Vagina (tissue), 2 donors: ENCODE data around the gene NFATC3. TPM values are rescaled to one million over a fixed set of nuclear protein-coding genes. Genes with fewer than 3 reads are reported as not detected.

Experiments
- DNase-seq, 2 donors: peaks; one replicate each; pipeline ENCODE4 v3.0.0-alpha.2; 2017; ENCODE audit errors: extremely low spot score in 2 of 2
- H3K27ac ChIP-seq: fragments of 200-600 bp; sonication (generic); one replicate; pipeline ENCODE4 v1.5.1; 2019
- H3K27me3 ChIP-seq: fragments of 200-600 bp; sonication (generic); one replicate; pipeline ENCODE4 v1.5.1; 2019
- H3K36me3 ChIP-seq, 2 donors: fragments of 200-600 bp; sonication (generic); one replicate each; pipeline ENCODE4 v1.5.1; 2017 to 2019
- H3K4me1 ChIP-seq: fragments of 200-600 bp; sonication (generic); one replicate; pipeline ENCODE4 v1.5.1; 2019
- H3K4me3 ChIP-seq, 2 donors: fragments of 200-600 bp; sonication (generic); 1 replicate in 1 of 2; 2 replicates in 1 of 2; pipeline ENCODE4 v1.5.1; 2016 to 2019
- H3K9me3 ChIP-seq: fragments of 200-600 bp; sonication (generic); one replicate; pipeline ENCODE4 v1.5.1; 2019
- POLR2A ChIP-seq, 2 donors: fragments of 450-650 bp; IDR thresholded peaks; one replicate each; pipeline ENCODE4 v1.6.1; 2017; ENCODE audit warnings: antibody characterized with exemption in 2 of 2, mild to moderate bottlenecking in 2 of 2, moderate library complexity in 2 of 2
- POLR2AphosphoS5 ChIP-seq, 2 donors: sonication (generic); formaldehyde crosslinking; IDR thresholded peaks; one replicate each; pipeline ENCODE4 v1.9.0; 2017; ENCODE audit warnings: antibody characterized with exemption in 2 of 2, mild to moderate bottlenecking in 2 of 2, low read depth in 1 of 2; ENCODE audit not compliant: insufficient read depth in 1 of 2
- intact Hi-C: fragments of 100-400 bp; cut with DNase I; formaldehyde crosslinking; loops from one replicate; pipeline ENCODE4 v1.15.1; 2023
- total RNA-seq: library from RNA; depleted of rRNA; stranded (reverse); fragments of >200 nt; gene quantifications from one replicate; pipeline ENCODE4 v1.2.3, GENCODE V29; 2016
- TF ChIP-seq, protein P1 (sequence below), 3 experiments: fragments of 450-650 bp in 2 of 3; fragments of 200-600 bp in 1 of 3; sonication (generic) in 1 of 3; IDR thresholded peaks; one replicate each; pipeline ENCODE4 v1.5.1; 2017 to 2019; ENCODE audit warnings: antibody characterized with exemption in 3 of 3, mild to moderate bottlenecking in 2 of 3, moderate library complexity in 2 of 3

The NFATC3 gene
- total RNA-seq, 1 donor from 2014 or later = 51.8 TPM

DNA sequence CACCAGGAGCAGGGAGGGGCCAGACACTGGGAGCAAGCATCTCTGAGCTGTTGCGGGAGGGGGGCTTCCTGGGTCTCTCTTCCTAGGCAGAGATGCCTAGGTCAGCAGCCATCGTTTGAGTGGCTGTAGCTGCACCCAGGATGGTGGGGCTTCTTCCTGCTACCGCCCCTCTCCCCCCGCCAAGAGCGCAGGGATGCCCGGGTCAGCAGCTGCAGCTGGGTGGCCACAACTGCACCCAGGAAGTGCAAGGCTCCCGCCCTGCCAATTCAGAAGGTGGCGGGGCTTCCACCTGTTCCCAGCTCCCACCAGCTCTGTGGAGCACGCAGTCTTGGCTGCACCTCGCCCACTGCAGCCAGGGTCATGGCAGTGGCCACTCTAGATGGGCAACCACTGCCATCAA lies 103.0 kb downstream of the NFATC3 start:
- no peak for TF ChIP-seq POLR2AphosphoS5 (IDR thresholded peaks at IDR 0.05; ENCODE audit: insufficient read depth in 1 of 2, low read depth in 1 of 2)
- no peak for TF ChIP-seq POLR2A (IDR thresholded peaks at IDR 0.05)
- TF ChIP-seq, protein P1, sequence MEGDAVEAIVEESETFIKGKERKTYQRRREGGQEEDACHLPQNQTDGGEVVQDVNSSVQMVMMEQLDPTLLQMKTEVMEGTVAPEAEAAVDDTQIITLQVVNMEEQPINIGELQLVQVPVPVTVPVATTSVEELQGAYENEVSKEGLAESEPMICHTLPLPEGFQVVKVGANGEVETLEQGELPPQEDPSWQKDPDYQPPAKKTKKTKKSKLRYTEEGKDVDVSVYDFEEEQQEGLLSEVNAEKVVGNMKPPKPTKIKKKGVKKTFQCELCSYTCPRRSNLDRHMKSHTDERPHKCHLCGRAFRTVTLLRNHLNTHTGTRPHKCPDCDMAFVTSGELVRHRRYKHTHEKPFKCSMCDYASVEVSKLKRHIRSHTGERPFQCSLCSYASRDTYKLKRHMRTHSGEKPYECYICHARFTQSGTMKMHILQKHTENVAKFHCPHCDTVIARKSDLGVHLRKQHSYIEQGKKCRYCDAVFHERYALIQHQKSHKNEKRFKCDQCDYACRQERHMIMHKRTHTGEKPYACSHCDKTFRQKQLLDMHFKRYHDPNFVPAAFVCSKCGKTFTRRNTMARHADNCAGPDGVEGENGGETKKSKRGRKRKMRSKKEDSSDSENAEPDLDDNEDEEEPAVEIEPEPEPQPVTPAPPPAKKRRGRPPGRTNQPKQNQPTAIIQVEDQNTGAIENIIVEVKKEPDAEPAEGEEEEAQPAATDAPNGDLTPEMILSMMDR (IDR thresholded peaks at IDR 0.05) = no peak
- intact Hi-C loops = no loop called here

DNA sequence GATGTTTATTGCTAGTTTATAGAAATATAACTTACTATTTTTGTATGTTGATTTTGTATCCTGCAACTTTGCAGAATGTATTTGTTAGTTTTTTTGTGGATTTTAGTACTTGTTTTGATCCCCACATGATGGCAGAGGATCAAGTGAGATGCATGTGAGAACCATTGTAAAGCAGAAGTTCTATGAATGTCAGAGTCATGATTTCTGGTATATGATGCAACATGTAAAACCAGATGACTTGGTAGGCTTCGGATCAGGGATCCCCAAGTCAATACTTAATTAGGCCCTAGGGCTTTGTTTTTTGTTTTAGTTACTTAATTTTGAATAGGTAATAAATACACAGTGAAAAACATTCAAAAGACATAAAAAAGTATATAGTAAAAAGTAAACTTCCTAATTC lies 104.9 kb downstream of the NFATC3 start:
- no peaks in the 10 kb centered on the region for H3K9me3 ChIP-seq
- no peak for DNase-seq
- H3K27me3 ChIP-seq = no peaks in the 10 kb centered on the region
- intact Hi-C loops = no loop called here
- peaks cover 0 to 30% of the 10 kb centered on the region in 2 donors for H3K36me3 ChIP-seq
- TF ChIP-seq, protein P1 (IDR thresholded peaks at IDR 0.05) = no peak
- TF ChIP-seq POLR2A (IDR thresholded peaks at IDR 0.05) = no peak
- TF ChIP-seq POLR2AphosphoS5 (IDR thresholded peaks at IDR 0.05; ENCODE audit: insufficient read depth in 1 of 2, low read depth in 1 of 2) = no peak
- no peak overlapping the region for H3K27ac ChIP-seq
- no peak overlapping the region for H3K4me3 ChIP-seq
- H3K4me1 ChIP-seq = no peaks in the 10 kb centered on the region

More for the DNA sequence above, 103.0 kb downstream of the NFATC3 start:
- Histone ChIP-seq H3K9me3 (no peaks in the 10 kb centered on the region), H3K27ac (no peak overlapping the region), H3K27me3 (no peaks in the 10 kb centered on the region), H3K36me3 (peaks cover 0 to 49% of the 10 kb centered on the region in 2 donors), H3K4me3 (no peak overlapping the region), H3K4me1 (no peaks in the 10 kb centered on the region)
- DNase-seq = no peak

DNA sequence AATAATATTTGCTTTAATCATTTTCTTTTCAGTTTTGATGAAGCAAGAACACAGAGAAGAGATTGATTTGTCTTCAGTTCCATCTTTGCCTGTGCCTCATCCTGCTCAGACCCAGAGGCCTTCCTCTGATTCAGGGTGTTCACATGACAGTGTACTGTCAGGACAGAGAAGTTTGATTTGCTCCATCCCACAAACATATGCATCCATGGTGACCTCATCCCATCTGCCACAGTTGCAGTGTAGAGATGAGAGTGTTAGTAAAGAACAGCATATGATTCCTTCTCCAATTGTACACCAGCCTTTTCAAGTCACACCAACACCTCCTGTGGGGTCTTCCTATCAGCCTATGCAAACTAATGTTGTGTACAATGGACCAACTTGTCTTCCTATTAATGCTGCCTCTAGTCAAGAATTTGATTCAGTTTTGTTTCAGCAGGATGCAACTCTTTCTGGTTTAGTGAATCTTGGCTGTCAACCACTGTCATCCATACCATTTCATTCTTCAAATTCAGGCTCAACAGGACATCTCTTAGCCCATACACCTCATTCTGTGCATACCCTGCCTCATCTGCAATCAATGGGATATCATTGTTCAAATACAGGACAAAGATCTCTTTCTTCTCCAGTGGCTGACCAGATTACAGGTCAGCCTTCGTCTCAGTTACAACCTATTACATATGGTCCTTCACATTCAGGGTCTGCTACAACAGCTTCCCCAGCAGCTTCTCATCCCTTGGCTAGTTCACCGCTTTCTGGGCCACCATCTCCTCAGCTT lies 105.8 kb downstream of the NFATC3 start:
- peaks cover 0 to 25% of the 10 kb centered on the region in 2 donors for H3K36me3 ChIP-seq

DNA sequence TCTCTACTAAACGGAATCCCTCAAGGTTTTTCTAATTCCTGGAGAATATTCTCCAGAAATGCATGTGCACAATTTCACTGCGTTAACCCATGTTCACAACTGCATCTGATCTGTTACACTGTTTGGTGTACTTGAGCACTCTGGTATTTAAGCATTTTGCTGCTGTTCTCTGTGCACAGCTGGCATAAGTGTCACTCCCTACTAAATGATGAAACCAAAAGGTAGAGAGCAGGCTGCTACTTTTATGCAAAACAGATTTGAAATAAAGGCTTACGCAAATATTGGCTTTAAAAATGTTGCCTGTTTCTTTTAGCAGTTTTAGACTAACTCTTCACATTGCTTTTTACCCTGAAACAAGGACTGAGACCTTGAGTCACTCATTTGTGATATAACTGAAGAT lies 109.1 kb downstream of the NFATC3 start:
- Histone ChIP-seq H3K4me1 (no peaks in the 10 kb centered on the region), H3K36me3 (peaks cover 0 to 19% of the 10 kb centered on the region in 2 donors), H3K27ac (no peak overlapping the region), H3K9me3 (no peaks in the 10 kb centered on the region), H3K27me3 (no peaks in the 10 kb centered on the region), H3K4me3 (no peak overlapping the region)
- no peak for TF ChIP-seq POLR2A (IDR thresholded peaks at IDR 0.05)
- no peak for TF ChIP-seq POLR2AphosphoS5 (IDR thresholded peaks at IDR 0.05; ENCODE audit: insufficient read depth in 1 of 2, low read depth in 1 of 2)
- TF ChIP-seq, protein P1 (IDR thresholded peaks at IDR 0.05) = no peak
- intact Hi-C loops = no loop called here
- DNase-seq = no peak

More for the DNA sequence above, 105.8 kb downstream of the NFATC3 start:
- intact Hi-C loops = no loop called here
- H3K9me3 ChIP-seq = no peaks in the 10 kb centered on the region
- no peaks in the 10 kb centered on the region for H3K27me3 ChIP-seq
- H3K27ac ChIP-seq = no peak overlapping the region
- no peak overlapping the region for H3K4me3 ChIP-seq
- DNase-seq = no peak
- no peak for TF ChIP-seq POLR2AphosphoS5 (IDR thresholded peaks at IDR 0.05; ENCODE audit: insufficient read depth in 1 of 2, low read depth in 1 of 2)
- no peak for TF ChIP-seq POLR2A (IDR thresholded peaks at IDR 0.05)
- TF ChIP-seq, protein P1 (IDR thresholded peaks at IDR 0.05) = no peak
- H3K4me1 ChIP-seq = no peaks in the 10 kb centered on the region

DNA sequence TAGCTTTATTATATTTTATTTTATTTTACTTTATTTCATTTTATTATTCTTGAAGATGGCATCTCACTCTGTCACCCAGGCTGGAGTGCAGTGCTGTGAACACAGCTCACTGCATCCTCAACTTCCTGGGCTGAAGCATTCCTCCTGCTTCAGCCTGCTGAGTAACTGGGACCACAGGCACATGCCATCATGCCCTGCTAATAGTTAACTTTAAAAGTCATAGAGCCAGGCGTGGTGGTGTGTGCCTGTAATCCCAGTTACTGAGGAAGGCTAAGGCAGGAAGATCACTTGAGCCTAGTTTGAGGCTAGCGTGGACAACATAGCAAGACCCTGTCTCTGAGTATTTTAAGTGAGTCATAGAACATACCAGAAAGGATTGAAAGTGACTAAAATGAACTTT lies 112.1 kb downstream of the NFATC3 start:
- intact Hi-C loops = no loop called here
- TF ChIP-seq, protein P1 (IDR thresholded peaks at IDR 0.05) = no peak
- TF ChIP-seq POLR2AphosphoS5 (IDR thresholded peaks at IDR 0.05; ENCODE audit: insufficient read depth in 1 of 2, low read depth in 1 of 2) (no peak), POLR2A (IDR thresholded peaks at IDR 0.05) (no peak)
- H3K27me3 ChIP-seq = no peaks in the 10 kb centered on the region
- no peak overlapping the region for H3K4me3 ChIP-seq
- no peak overlapping the region for H3K27ac ChIP-seq
- no peak for DNase-seq
- H3K4me1 ChIP-seq = no peaks in the 10 kb centered on the region
- H3K9me3 ChIP-seq = no peaks in the 10 kb centered on the region
- H3K36me3 ChIP-seq = peaks cover 0 to 6% of the 10 kb centered on the region in 2 donors
